ENCODE measurements around the gene MRS2. TPM values are rescaled to one million over a fixed set of nuclear protein-coding genes. Genes with fewer than 3 reads are reported as not detected.
A peak's percentile ranks its signal among the peaks of the same experiment; 100 is the strongest.

MRS2 gene
- total RNA-seq, 1 donor from 2014 or later = 32.3 TPM

DNA sequence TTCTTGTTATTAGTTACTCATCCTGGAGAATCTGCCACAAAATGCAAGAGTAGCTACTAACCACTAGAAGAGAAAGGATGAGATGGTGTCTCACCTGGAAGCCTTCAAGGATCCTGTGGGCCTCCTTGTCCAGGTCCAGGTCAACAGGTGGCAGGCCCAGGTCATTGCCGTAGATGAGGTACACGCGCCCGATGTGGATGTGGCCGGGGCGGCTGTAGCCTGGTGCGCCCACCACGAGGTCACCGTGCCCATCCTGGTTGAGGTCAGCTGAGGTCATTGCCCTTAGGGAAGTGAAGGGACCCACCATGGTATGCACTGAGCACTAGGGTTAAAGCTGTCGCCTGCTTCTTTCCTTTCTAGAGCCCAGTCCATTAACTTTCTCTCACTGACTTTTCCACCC is 51.2 kb downstream of the MRS2 start:
- Mint-ChIP-seq H3K27ac (no peak overlapping the region), H3K9me3 (no peaks in the 10 kb centered on the region), H3K4me3 (no peak overlapping the region), H3K36me3 (peaks cover 3% of the 10 kb centered on the region), H3K4me1 (no peaks in the 10 kb centered on the region), H3K27me3 (ENCODE audit: insufficient read depth, low read depth) (peaks cover 5% of the 10 kb centered on the region)
- no peaks in the 10 kb centered on the region for H3K4me1 ChIP-seq
- H3F3A ChIP-seq (ENCODE audit: low read depth) = no peaks in the 10 kb centered on the region
- no peak overlapping the region for H3K4me3 ChIP-seq
- H3K27me3 ChIP-seq = no peaks in the 10 kb centered on the region
- no peak for DNase-seq (ENCODE audit: low spot score)
- H3K9ac ChIP-seq = no peak overlapping the region
- TF ChIP-seq EZH2 (IDR thresholded peaks at IDR 0.05) (no peak), EZH2phosphoT487 (IDR thresholded peaks at IDR 0.05) (no peak)
- TF ChIP-seq, protein P1, sequence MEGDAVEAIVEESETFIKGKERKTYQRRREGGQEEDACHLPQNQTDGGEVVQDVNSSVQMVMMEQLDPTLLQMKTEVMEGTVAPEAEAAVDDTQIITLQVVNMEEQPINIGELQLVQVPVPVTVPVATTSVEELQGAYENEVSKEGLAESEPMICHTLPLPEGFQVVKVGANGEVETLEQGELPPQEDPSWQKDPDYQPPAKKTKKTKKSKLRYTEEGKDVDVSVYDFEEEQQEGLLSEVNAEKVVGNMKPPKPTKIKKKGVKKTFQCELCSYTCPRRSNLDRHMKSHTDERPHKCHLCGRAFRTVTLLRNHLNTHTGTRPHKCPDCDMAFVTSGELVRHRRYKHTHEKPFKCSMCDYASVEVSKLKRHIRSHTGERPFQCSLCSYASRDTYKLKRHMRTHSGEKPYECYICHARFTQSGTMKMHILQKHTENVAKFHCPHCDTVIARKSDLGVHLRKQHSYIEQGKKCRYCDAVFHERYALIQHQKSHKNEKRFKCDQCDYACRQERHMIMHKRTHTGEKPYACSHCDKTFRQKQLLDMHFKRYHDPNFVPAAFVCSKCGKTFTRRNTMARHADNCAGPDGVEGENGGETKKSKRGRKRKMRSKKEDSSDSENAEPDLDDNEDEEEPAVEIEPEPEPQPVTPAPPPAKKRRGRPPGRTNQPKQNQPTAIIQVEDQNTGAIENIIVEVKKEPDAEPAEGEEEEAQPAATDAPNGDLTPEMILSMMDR (IDR thresholded peaks at IDR 0.05) = no peak
- no peaks in the 10 kb centered on the region for H3K79me2 ChIP-seq (ENCODE audit: low read depth)
- no peaks in the 10 kb centered on the region for H3K9me3 ChIP-seq (ENCODE audit: low read depth)
- H4K20me1 ChIP-seq (ENCODE audit: low read depth) = no peaks in the 10 kb centered on the region
- H3K36me3 ChIP-seq = no peaks in the 10 kb centered on the region
- no peak overlapping the region for H3K4me2 ChIP-seq
- no peak overlapping the region for H3K27ac ChIP-seq
- no peak overlapping the region for H2AFZ ChIP-seq (replicated peaks)

DNA sequence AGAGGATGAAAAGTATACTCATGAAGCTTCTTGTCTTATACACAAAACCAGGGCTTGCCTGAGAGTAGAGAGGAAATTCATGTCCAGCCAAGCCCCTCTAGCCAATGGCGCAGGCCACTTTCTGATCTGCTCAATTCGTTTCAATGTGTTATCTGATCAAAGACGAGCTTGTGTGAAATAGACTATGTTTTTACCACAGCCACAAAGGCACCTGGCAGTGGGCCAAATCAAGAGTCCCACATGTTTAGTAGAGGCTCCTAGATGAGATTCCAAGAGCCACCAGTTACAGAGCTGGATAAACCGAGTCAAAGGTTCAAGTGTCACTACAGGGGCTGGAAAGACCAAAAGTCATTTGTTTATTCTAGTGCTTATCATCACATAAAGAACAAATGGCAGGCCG is 51.7 kb downstream of the MRS2 start:
- Histone ChIP-seq H3K27me3 (no peaks in the 10 kb centered on the region), H3K79me2 (ENCODE audit: low read depth) (no peaks in the 10 kb centered on the region), H3K9me3 (ENCODE audit: low read depth) (no peaks in the 10 kb centered on the region), H2AFZ (replicated peaks) (no peak overlapping the region), H3K4me1 (no peaks in the 10 kb centered on the region), H3K27ac (no peak overlapping the region), H3K4me3 (no peak overlapping the region), H3K9ac (no peak overlapping the region), H4K20me1 (ENCODE audit: low read depth) (no peaks in the 10 kb centered on the region), H3F3A (ENCODE audit: low read depth) (no peaks in the 10 kb centered on the region), H3K36me3 (no peaks in the 10 kb centered on the region), H3K4me2 (no peak overlapping the region)
- no peak for DNase-seq (ENCODE audit: low spot score)
- no peak for TF ChIP-seq EZH2 (IDR thresholded peaks at IDR 0.05)
- no peak overlapping the region for H3K4me3 Mint-ChIP-seq
- no peak overlapping the region for H3K27ac Mint-ChIP-seq
- no peaks in the 10 kb centered on the region for H3K9me3 Mint-ChIP-seq
- peaks cover 3% of the 10 kb centered on the region for H3K36me3 Mint-ChIP-seq
- H3K4me1 Mint-ChIP-seq = no peaks in the 10 kb centered on the region
- peaks cover 5% of the 10 kb centered on the region for H3K27me3 Mint-ChIP-seq (ENCODE audit: insufficient read depth, low read depth)

- H3K4me3 Mint-ChIP-seq = no peak overlapping the region
Measured at GRCh38 chr6:24455061-24455460, 52.3 kb downstream of the MRS2 start.

GRCh38 chr6:24458134-24458533 is 55.4 kb downstream of the MRS2 start:
- no peak for DNase-seq (ENCODE audit: low spot score)
- Histone ChIP-seq H3K27ac (no peak overlapping the region), H4K20me1 (ENCODE audit: low read depth) (no peaks in the 10 kb centered on the region), H3K27me3 (no peaks in the 10 kb centered on the region), H3K4me3 (no peak overlapping the region), H3K9ac (no peak overlapping the region), H3K36me3 (no peaks in the 10 kb centered on the region), H2AFZ (replicated peaks) (no peak overlapping the region), H3K4me2 (no peak overlapping the region), H3K79me2 (ENCODE audit: low read depth) (no peaks in the 10 kb centered on the region), H3K4me1 (no peaks in the 10 kb centered on the region), H3F3A (ENCODE audit: low read depth) (no peaks in the 10 kb centered on the region), H3K9me3 (ENCODE audit: low read depth) (no peaks in the 10 kb centered on the region)
- H3K4me1 Mint-ChIP-seq = no peaks in the 10 kb centered on the region
- H3K4me3 Mint-ChIP-seq = no peak overlapping the region
- peaks cover 3% of the 10 kb centered on the region for H3K36me3 Mint-ChIP-seq
- TF ChIP-seq, protein P1 (IDR thresholded peaks at IDR 0.05) = no peak
- TF ChIP-seq EZH2phosphoT487 (IDR thresholded peaks at IDR 0.05) = no peak
- TF ChIP-seq EZH2 (IDR thresholded peaks at IDR 0.05) = no peak
- no peaks in the 10 kb centered on the region for H3K9me3 Mint-ChIP-seq
- peaks cover 3% of the 10 kb centered on the region for H3K27me3 Mint-ChIP-seq (ENCODE audit: insufficient read depth, low read depth)
- no peak overlapping the region for H3K27ac Mint-ChIP-seq

More at GRCh38 chr6:24455061-24455460, 52.3 kb downstream of the MRS2 start:
- no peak overlapping the region for H3K27ac ChIP-seq
- H3K4me1 ChIP-seq = no peaks in the 10 kb centered on the region
- TF ChIP-seq, protein P1 (IDR thresholded peaks at IDR 0.05) = no peak
- TF ChIP-seq EZH2phosphoT487 (IDR thresholded peaks at IDR 0.05) (no peak), EZH2 (IDR thresholded peaks at IDR 0.05) (no peak)
- H3F3A ChIP-seq (ENCODE audit: low read depth) = no peaks in the 10 kb centered on the region
- no peaks in the 10 kb centered on the region for H3K36me3 ChIP-seq
- Mint-ChIP-seq H3K27me3 (ENCODE audit: insufficient read depth, low read depth) (peaks cover 5% of the 10 kb centered on the region), H3K4me1 (no peaks in the 10 kb centered on the region), H3K36me3 (peaks cover 3% of the 10 kb centered on the region), H3K9me3 (no peaks in the 10 kb centered on the region), H3K27ac (no peak overlapping the region)
- H3K9ac ChIP-seq = no peak overlapping the region
- H3K79me2 ChIP-seq (ENCODE audit: low read depth) = no peaks in the 10 kb centered on the region
- H4K20me1 ChIP-seq (ENCODE audit: low read depth) = no peaks in the 10 kb centered on the region
- no peak overlapping the region for H2AFZ ChIP-seq (replicated peaks)
- peak; percentile 18 for DNase-seq (ENCODE audit: low spot score)
- no peak overlapping the region for H3K4me2 ChIP-seq
- no peak overlapping the region for H3K4me3 ChIP-seq
- H3K9me3 ChIP-seq (ENCODE audit: low read depth) = no peaks in the 10 kb centered on the region
- no peaks in the 10 kb centered on the region for H3K27me3 ChIP-seq
